HEK293T (cell line): ENCODE data around the gene PPP6R3.

Source experiments
- CTCF ChIA-PET: fragments of 350-600 bp; formaldehyde crosslinking; extraction: SDS; loops from one replicate; lab custom pipeline; 2021; ENCODE audit warnings: antibody characterized with exemption, inconsistent platforms; lab: Yijun Ruan, JAX
- POLR2A ChIA-PET: fragments of 350-600 bp; formaldehyde crosslinking; extraction: SDS; loops from one replicate; lab custom pipeline; 2020; ENCODE audit warnings: antibody characterized with exemption, inconsistent platforms; lab: Yijun Ruan, JAX
- DNase-seq: peaks from one replicate; pipeline ENCODE4 v3.0.0; 2012; ENCODE audit warnings: mixed read lengths; ENCODE audit errors: extremely low spot score
- ARNT ChIP-seq: fragments of 450-650 bp; IDR thresholded peaks from 2 replicates; pipeline ENCODE4 v1.6.1; 2017; ENCODE audit warnings: mild to moderate bottlenecking
- BHLHE40 ChIP-seq: fragments of 450-650 bp; IDR thresholded peaks from 2 replicates; pipeline ENCODE4 v1.6.1; 2016; ENCODE audit warnings: mild to moderate bottlenecking, moderate library complexity, borderline replicate concordance
- CTBP1 ChIP-seq: fragments of 450-650 bp; IDR thresholded peaks from 2 replicates; pipeline ENCODE4 v1.6.1; 2016; ENCODE audit warnings: borderline replicate concordance
- ELF4 ChIP-seq: fragments of 450-650 bp; IDR thresholded peaks from 2 replicates; pipeline ENCODE4 v1.6.1; 2017; ENCODE audit warnings: antibody characterized with exemption
- FOXA1 ChIP-seq: fragments of 450-650 bp; IDR thresholded peaks from 2 replicates; pipeline ENCODE4 v1.6.1; 2016; ENCODE audit warnings: mild to moderate bottlenecking
- FOXK2 ChIP-seq: fragments of 450-650 bp; IDR thresholded peaks from 2 replicates; pipeline ENCODE4 v1.6.1; 2016; ENCODE audit warnings: mild to moderate bottlenecking
- FOXM1 ChIP-seq: fragments of 450-650 bp; IDR thresholded peaks from 2 replicates; pipeline ENCODE4 v1.6.1; 2017; ENCODE audit warnings: mild to moderate bottlenecking, borderline replicate concordance
- HDGF ChIP-seq: fragments of 450-650 bp; IDR thresholded peaks from 2 replicates; pipeline ENCODE4 v1.6.1; 2017; ENCODE audit warnings: antibody characterized with exemption, borderline replicate concordance
- L3MBTL2 ChIP-seq: fragments of 450-650 bp; conservative IDR thresholded peaks from 2 replicates; pipeline ENCODE4 v1.6.1; 2016; ENCODE audit warnings: mild to moderate bottlenecking
- LEF1 ChIP-seq: fragments of 450-650 bp; IDR thresholded peaks from 2 replicates; pipeline ENCODE4 v1.6.1; 2017; ENCODE audit warnings: mild to moderate bottlenecking, borderline replicate concordance
- NFRKB ChIP-seq: fragments of 450-650 bp; IDR thresholded peaks from 2 replicates; pipeline ENCODE4 v1.6.1; 2016; ENCODE audit warnings: mild to moderate bottlenecking, moderate library complexity
- SP1 ChIP-seq: fragments of 450-650 bp; IDR thresholded peaks from 2 replicates; pipeline ENCODE4 v1.6.1; 2017
- SUZ12 ChIP-seq: fragments of 450-650 bp; IDR thresholded peaks from 2 replicates; pipeline ENCODE4 v1.6.1; 2016; ENCODE audit warnings: mild to moderate bottlenecking
- TARDBP ChIP-seq: fragments of 450-650 bp; IDR thresholded peaks from 2 replicates; pipeline ENCODE4 v1.6.1; 2016
- ZNF384 ChIP-seq: fragments of 450-650 bp; IDR thresholded peaks from 2 replicates; pipeline ENCODE4 v1.6.1; 2016
- TF ChIP-seq, protein P1 (sequence below): fragments of 450-650 bp; IDR thresholded peaks from 2 replicates; pipeline ENCODE4 v1.6.1; 2016

The PPP6R3 gene

DNA sequence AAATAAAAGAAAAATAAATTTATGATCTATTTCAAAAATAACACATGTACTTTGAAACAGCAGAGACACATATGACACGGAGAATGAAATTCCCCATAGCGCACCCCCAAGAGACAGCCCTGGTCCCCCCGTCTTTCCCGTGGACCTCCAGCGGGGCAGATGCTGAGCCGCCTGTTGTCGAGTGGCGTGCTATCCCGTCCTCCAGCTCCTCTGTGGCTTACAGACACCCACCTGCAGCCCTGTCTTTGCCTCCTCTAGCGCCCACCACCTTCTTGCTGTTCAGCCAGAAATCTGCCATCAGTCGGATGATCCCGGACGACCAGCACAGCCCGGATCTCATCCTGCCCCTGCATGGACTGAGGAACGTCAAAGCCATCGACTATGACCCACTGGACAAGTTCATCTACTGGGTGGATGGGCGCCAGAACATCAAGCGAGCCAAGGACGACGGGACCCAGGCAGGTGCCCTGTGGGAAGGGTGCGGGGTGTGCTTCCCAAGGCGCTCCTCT lies 44.4 kb upstream of the PPP6R3 start:
- TF ChIP-seq SUZ12 (no peak), SP1 (no peak), CTBP1 (no peak), FOXM1 (no peak)
- CTCF ChIA-PET, result no interaction called here
- DNase-seq, result no peak
- POLR2A ChIA-PET, result no interaction called here

DNA sequence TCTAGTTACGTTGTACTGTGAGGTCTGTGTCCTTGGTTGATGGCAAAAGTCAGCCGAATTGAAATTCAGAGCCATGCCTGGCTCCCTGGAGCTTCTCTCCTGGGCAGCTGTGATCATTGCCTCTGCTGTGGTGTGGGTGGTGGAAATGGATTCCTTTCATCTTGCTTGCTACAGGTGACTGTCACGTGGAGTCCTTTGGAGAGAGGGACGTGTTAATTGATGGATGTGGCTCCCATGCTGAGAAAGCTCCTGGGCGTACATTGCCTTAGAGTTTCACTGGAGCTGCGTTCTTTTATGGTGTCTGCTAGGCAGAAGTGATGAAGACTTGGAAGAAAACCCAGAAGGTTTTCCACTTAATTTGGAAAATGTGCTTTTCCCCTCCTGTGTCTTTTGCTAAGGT lies 41.9 kb upstream of the PPP6R3 start:
- no peak for DNase-seq
- ChIA-PET POLR2A (no interaction called here), CTCF (no interaction called here)
- TF ChIP-seq L3MBTL2, result no peak
- no peak for TF ChIP-seq SP1
- no peak for TF ChIP-seq CTBP1
- TF ChIP-seq ZNF384, result no peak
- no peak for TF ChIP-seq FOXM1
- no peak for TF ChIP-seq FOXA1
- TF ChIP-seq ELF4, result no peak
- TF ChIP-seq, protein P1, sequence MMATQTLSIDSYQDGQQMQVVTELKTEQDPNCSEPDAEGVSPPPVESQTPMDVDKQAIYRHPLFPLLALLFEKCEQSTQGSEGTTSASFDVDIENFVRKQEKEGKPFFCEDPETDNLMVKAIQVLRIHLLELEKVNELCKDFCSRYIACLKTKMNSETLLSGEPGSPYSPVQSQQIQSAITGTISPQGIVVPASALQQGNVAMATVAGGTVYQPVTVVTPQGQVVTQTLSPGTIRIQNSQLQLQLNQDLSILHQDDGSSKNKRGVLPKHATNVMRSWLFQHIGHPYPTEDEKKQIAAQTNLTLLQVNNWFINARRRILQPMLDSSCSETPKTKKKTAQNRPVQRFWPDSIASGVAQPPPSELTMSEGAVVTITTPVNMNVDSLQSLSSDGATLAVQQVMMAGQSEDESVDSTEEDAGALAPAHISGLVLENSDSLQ, result no peak
- TF ChIP-seq TARDBP, result no peak
- no peak for TF ChIP-seq HDGF
- no peak for TF ChIP-seq ARNT
- no peak for TF ChIP-seq SUZ12
- TF ChIP-seq NFRKB, result no peak
- no peak for TF ChIP-seq FOXK2
- no peak for TF ChIP-seq LEF1
- no peak for TF ChIP-seq BHLHE40

DNA sequence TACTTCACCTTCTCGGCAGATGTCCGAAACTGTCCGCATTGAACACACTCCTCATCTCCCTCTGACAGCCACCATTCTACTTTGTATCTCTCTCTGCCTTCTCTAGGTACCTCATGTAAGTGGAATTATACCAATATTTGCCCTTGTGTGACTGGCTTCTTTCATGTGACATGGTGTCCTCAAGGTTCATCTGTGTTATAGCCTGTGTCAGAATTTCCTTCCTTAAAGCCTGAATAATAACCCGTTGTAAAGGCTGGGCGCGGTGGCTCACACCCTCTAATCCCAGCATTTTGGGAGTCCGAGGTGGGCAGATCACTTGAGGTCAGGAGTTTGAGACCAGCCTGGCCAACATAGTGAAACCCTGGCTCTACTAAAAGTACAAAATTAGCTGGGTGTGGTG lies 40.4 kb upstream of the PPP6R3 start:
- DNase-seq, result no peak
- no peak for TF ChIP-seq FOXA1
- TF ChIP-seq L3MBTL2, result no peak
- no peak for TF ChIP-seq BHLHE40
- TF ChIP-seq SUZ12, result no peak
- TF ChIP-seq ZNF384, result no peak
- ChIA-PET POLR2A (no interaction called here), CTCF (no interaction called here)

DNA sequence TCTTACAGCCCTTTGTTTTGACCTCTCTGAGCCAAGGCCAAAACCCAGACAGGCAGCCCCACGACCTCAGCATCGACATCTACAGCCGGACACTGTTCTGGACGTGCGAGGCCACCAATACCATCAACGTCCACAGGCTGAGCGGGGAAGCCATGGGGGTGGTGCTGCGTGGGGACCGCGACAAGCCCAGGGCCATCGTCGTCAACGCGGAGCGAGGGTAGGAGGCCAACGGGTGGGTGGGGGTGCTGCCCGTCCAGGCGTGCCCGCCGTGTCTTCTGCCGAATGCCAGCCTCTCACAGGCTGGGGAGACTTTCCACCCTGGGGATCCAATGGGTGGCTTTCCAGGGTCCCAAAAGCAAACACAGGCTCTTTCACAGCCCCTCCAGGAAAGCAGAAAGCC lies 37.1 kb upstream of the PPP6R3 start:
- DNase-seq, result no peak
- ChIA-PET POLR2A (no interaction called here), CTCF (no interaction called here)
- TF ChIP-seq L3MBTL2 (no peak), ZNF384 (no peak), SP1 (no peak), FOXK2 (no peak), BHLHE40 (no peak), SUZ12 (no peak)

DNA sequence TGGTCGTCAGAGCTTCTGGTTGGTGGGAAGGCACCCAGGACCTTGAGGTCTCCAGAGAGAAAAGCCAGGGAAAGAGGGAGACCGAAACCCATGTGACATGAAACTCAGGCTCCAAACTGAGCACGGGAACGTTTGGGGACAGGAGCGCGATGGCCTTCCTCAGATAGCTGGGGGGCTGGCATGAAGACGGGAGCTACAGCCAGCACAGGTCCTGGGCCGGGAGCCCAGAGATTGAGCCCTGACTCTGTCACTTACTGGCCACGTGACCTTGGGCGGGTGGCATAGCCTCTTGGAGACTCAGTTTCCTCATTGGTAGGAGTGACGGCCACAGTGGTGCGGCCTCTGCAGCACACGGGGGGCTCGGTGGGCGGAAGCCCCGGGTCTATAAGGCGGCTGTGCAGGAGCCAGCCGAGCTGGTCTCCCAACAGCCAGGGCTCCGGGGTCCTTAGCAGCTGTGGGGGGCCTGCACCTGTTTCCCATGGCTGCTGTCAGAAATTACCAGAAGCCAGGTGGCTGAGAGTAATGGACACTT lies 36.4 kb upstream of the PPP6R3 start:
- ChIA-PET POLR2A (no interaction called here), CTCF (no interaction called here)
- TF ChIP-seq ARNT (no peak), FOXA1 (no peak), FOXK2 (no peak), TARDBP (no peak), ELF4 (no peak), ZNF384 (no peak), LEF1 (no peak), L3MBTL2 (no peak), HDGF (no peak), CTBP1 (no peak), SP1 (no peak), FOXM1 (no peak), BHLHE40 (no peak), SUZ12 (no peak), NFRKB (no peak)
- TF ChIP-seq, protein P1, result no peak
- no peak for DNase-seq

DNA sequence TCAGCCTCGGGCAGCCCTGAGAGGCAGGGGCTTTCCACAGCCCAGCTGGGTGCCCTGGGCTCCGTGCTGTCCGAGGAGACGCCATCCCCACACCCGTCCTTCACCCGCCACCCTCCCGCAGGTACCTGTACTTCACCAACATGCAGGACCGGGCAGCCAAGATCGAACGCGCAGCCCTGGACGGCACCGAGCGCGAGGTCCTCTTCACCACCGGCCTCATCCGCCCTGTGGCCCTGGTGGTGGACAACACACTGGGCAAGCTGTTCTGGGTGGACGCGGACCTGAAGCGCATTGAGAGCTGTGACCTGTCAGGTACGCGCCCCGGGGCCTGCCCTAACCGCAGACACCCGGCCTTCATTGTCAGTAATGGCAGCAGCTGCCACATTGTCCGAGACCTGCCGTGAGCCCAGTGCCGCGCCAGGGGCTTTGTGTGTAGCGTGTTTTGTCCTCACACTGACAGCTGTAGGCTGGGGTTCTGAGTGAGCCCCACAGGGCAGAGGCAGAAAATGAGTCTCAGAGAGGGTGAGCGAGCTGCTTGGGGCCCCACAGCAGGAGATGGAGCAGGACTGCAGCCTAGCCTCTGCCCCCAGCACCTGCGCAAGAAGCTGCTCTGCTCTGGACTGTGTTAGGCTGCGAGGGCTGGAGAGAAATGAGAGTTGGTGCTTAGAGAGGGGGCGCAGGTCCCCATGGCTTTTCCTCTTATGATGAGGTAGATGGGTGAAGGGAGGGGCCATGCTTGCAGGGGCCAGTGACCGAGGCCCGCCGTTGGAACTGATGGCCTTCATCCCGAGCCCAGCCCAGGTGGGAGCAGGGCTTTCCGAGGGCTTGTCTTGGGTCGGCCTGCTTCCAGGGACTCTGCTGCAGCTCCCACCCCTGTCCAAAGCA lies 35.3 kb upstream of the PPP6R3 start:
- no peak for DNase-seq
- ChIA-PET CTCF (no interaction called here), POLR2A (no interaction called here)
- TF ChIP-seq BHLHE40 (no peak), FOXK2 (no peak), FOXA1 (no peak), L3MBTL2 (no peak), HDGF (no peak)

DNA sequence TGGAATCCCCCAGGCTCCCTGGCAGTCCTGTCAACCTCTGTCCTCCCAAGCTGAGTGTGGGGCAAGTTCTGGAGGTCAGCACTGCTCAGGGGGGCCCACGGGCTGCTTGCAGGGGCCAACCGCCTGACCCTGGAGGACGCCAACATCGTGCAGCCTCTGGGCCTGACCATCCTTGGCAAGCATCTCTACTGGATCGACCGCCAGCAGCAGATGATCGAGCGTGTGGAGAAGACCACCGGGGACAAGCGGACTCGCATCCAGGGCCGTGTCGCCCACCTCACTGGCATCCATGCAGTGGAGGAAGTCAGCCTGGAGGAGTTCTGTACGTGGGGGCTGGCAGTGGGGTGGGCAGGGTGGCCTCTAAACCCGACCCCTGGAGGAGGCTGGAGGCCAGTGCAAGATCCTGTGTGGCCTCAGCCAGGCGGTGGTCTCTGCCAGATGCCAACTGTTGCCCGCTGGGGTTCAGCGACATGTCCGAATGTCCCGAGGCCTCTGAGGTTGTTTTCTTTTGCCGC lies 34.6 kb upstream of the PPP6R3 start:
- TF ChIP-seq ELF4, result no peak
- no peak for TF ChIP-seq ZNF384
- no peak for TF ChIP-seq NFRKB
- TF ChIP-seq L3MBTL2, result no peak
- no peak for TF ChIP-seq BHLHE40
- TF ChIP-seq HDGF, result no peak
- TF ChIP-seq, protein P1, result no peak
- TF ChIP-seq CTBP1, result no peak
- TF ChIP-seq FOXM1, result no peak
- no peak for TF ChIP-seq SUZ12
- no peak for TF ChIP-seq SP1
- no peak for TF ChIP-seq ARNT
- no peak for TF ChIP-seq LEF1
- no peak for TF ChIP-seq FOXK2
- no peak for TF ChIP-seq TARDBP
- no peak for TF ChIP-seq FOXA1
- ChIA-PET POLR2A (no interaction called here), CTCF (no interaction called here)
- DNase-seq, result no peak
